NCI-H774 (cell line): Measurements from ENCODE around the gene KIFBP.
"Not testable (repeated sequence)": the region's sequence is repeated elsewhere in the genome, so short reads cannot be mapped to it uniquely, and the experiment has no call there.

Experiments used
- DNase-seq: peaks from one replicate; lab custom pipeline; 2025; lab: John Stamatoyannopoulos, UW

The KIFBP gene

DNA sequence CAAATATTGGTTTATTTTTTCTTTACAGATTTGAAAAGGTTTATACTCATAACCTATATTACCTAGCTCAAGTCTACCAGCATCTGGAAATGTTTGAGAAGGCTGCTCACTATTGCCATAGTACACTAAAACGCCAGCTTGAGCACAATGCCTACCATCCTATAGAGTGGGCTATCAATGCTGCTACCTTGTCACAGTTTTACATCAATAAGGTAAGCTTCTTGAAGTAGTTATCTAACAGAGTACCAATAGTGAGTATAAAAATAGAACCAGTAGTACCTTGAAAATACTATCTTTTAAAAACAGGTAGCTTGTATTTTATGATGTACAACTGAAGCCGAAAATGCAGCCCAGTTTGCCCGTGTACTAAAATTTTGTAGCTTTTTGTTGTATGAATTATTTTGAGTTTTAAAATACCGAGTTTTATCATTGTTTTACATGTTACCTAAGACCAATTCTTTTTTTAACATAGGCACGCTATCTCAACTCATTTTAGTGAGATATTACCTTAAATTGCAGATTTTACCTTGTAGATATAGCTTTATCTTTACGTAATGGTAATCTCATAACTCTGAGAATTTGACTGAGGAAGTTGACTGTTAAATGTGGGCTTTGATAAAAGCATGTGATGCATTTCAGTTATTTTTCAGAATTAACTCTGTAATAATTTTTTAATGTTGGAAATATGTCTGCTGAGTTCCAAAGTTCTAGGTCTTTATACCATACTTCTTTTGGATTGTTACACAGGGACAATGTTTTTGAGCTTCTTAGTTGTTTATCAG lies 17.3 kb downstream of the KIFBP start:
- no peak for DNase-seq

DNA sequence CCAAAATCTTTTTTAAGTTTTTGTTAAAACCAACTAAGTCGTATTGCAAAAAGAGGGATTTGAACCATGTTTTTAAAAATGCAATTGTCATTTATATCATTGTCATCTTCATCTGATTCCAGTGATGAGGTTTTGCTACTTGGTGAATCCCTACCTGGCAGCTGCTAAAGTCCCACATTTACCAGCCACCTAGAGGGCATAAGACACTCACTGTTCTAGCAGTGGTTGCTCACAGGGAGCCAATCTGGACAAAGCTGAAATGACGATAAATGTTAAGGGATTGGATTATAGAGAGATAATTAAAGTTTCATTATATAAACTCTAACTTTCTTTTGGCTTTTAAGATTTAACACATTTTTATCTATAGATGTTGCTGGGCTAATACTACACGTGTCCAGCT lies 18.7 kb downstream of the KIFBP start:
- DNase-seq, result no peak

DNA sequence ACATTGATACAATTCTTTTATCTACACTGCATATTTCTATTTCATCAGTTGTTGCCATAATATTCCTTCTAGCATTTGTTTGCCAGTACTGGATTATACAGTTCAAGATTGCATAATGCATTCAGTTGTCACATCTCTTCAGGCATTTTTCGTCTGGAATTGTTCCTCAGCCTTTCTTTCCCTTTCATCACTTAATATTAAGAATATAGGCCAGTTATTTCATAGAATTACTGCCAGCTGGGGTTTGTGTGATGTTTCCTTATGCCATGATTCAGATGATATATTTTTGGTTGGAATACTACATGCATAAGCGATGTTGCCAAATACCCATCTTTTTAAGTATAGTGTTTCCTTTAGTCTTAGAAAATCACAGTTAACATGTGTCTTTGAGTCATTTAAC lies 20.8 kb downstream of the KIFBP start:
- no peak for DNase-seq

DNA sequence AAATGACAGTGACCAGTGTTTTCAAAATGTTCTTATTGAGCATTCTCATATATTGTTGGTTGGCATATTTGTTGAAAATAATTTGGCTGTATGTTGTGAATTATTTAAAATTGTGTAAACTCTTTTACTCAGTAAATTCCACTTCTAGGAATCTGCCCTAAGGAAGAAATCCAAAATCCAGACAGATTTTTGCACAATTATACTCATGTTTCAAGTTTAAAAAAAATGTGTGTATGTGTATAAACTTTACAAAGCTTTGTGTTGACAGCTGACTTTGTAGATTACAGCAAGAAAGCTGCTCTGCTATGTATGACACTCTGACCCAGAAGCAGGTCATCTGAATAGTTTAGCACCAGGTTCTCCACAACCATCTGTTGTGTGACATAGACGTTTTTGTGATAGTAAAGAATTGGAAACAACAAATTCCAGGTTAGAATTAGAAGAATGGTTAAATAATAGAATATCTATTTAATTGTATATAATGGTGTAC lies 21.6 kb downstream of the KIFBP start:
- DNase-seq, result no peak

DNA sequence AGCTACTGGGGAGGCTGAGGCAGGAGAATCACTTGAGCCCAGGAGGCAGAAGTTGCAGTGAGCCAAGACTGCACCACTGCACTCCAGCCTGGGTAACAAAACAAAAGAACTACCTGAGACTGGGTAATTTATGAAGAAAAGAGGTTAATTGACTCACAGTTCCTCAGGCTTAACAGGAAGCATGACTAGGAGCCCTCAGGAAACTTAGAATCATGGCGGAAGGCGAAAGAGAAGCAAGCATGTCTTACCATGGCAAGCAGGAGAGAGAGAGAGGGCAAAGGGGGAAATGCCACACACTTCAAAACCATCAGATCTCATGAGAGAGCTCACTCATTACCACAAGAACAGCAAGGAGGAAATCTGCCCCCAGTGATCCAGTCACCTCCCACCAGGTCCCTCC lies 24.2 kb downstream of the KIFBP start:
- not testable (repeated sequence) for DNase-seq

DNA sequence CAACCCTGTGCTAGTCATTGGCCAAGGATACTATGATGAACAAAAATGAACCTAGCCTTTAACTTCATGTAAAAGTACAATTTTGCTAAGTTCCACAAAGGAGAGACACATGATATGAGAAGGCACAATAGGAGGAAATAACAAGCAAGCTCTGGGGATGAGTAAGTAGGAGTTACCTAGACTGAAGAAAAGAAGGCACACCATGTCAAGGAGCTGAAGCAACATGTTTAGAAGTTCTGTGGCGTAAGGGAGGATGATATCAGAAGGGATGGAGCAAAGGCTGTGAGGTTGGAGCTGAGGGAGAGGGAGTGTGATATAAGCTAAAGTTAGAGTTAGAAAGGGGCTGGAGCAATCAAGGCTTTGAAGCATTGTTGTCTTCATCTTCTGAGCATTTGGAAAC lies 25.6 kb downstream of the KIFBP start:
- no peak for DNase-seq

DNA sequence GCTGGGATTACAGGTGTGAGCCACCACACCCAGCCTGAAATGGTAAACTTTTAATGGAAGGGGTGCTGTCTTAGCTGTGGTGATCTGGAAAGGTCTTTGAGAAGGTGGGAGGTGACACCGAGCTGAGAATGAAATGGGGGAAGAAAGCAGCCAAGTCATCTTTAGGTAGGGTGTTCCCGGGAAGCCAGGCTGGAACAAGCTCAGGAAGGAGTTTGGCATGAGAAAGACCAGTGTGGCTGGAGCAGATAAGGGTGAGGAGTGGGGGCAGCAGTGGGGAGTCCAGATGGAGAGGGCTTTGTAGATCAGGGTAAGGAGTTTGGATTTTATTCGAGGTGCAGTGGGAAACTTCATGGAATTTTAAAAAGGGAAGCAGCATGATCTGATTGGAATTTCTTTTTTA lies 30.0 kb downstream of the KIFBP start:
- DNase-seq, result no peak

DNA sequence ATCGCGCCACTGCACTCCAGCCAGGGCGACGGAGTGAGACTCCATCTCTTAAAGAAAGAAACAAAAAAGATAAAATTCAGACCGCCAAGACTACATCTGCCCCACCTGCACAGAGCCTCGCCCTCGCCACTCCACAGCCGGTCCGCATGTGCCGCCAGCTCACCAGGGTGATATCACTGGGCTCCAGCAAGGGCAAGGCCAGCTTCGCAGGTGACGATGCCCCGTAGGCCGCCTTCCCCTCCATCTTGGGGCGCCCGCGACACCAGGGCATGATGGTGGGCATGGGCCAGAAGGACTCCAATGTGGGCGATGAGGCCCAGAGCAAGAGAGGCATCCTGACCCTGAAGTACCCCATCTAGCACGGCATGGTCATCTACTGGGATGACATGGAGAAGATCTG lies 34.0 kb downstream of the KIFBP start:
- no peak for DNase-seq

DNA sequence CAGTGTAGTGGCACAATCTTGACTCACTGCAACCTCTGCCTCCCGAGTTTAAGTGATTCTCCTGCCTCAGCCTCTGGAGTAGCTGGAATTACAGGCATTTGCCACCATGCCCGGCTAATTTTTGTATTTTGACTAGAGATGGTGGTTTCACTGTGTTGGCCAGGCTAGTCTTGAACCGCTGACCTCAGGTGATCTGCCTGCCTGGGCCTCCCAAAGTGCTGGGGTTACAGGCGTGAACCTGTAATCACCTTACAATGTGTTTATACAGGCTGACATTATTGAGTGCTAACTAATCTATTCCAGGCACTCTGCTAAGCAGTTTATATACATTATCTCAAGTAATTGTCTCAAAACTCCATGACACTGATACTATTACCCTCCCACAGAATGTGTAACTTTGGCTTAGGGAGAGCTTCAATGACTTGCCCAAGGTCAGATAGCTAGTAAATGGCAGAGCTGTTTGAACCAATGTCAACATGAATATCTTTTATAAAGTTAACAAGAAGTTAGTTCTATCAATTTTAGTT lies 36.8 kb downstream of the KIFBP start:
- no peak for DNase-seq

DNA sequence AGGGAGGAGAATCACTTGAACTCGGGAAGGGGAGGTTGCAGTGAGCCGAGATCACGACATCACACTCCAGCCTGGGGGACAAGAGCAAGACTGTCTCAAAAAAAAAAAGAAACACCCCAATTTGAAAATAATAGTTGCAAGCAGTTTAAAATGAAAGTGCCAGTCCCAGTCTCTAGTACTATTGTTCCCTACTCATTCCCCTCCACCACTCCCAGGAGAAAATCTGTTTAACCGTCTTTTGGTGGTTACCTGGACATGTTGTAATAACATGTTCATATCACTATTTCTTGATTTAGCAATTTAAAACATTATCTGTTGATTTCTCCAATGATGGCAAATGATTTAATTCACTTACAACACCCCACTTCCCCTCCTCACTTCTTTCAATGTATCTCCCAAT lies 44.7 kb downstream of the KIFBP start:
- no peak for DNase-seq

DNA sequence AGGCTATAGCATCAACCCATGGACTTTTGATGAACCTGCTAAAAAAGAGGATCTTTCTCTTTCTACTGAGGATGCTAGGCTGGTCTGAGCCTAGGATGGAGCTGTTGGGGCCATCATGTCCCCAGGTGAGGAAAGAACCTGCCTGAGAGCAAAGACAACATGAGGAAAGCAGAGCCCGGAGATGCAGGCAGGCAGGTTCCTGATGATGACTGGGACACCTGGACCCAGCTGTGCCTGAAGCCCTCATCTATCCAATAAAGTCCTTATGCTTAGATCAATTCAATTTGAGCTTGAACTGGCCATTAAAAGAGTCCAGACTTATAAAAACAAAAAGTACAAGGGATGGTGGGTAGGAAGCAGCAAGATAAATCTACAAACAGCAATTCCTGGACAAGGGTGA lies 48.9 kb downstream of the KIFBP start:
- no peak for DNase-seq

DNA sequence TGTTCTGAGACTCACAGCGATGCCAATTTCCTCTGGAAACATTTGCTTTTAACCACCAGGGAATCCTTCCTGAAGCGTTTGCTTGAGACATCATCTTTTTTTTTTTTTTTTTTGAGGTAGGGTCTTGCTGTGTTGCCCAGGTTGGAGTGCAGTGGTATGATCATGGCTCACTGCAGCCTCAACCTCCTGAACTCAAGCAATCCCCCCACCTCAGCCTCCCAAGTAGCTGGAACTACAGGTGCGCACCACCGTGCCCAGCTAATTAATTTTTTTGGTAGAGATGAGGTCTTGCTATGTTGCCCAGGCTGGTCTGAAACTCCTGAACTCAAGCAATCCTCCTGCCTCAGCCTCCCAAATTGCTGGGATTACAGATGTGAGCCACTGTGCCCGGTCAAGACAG lies 52.3 kb downstream of the KIFBP start:
- DNase-seq, result not testable (repeated sequence)

DNA sequence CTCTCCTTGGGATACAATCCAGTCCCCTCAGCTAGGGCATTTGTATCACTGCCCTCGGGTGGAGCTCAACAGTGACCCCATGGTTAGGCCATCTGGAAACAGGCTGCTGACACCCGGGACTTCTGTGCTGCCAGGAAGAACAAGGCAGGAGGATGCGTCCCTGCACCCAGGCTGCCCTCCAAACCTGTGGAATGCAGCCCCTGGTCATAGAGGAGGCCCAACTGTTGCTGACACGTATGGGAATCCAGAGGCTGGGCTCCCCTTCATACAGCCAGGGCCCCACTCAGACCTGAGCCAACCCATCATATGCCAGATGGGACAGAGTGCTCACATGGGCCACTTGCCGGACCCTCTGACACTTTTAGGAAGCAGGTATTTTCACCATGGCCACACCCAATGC lies 53.8 kb downstream of the KIFBP start:
- no peak for DNase-seq

DNA sequence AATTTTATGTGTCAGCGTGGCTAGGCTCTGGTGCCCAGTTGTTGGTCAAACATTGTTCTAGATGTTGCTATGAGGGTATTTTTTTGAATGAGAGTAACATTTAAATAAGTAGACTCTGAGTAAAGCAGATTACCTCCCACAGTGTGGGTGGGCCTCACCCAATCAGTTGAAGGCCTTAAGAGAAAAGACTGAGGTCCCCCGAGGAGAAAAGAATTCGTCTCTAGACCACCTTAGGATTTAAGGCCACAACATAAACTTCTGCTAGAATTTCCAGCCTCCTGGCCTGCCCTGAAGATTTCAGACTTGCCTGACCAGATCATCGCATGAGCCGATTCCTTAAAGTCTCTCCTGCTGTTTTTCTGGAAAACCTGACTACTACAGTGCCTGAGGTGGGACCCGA lies 54.2 kb downstream of the KIFBP start:
- no peak for DNase-seq

DNA sequence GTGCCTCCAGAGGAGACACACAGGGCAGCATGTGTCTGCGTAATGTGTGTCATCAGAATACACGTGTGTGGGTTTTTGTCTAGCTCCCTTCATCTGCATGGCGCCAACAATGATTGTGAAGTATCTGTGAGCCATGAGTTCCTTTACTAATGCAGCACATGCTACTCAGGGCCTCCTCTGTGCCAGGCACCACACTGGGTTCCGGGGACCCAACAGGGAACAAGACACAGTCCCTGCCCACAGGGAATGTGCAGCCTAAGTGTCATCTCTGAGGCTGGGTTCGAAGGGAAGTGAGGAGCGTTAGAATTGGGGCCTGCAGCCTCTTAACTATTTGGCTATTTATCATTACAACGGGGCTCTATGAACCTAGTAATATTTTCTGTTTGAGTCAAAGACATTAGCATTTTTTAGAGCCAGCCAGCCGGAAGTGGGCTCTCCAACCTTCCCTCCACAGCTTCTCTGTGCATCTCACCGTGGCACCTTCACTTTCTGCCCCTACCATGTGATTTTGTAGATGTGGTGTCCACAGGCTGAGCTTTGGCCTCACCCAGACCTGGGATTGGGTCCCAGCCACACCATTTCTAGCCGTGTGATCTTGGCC lies 55.4 kb downstream of the KIFBP start:
- DNase-seq, result no peak

DNA sequence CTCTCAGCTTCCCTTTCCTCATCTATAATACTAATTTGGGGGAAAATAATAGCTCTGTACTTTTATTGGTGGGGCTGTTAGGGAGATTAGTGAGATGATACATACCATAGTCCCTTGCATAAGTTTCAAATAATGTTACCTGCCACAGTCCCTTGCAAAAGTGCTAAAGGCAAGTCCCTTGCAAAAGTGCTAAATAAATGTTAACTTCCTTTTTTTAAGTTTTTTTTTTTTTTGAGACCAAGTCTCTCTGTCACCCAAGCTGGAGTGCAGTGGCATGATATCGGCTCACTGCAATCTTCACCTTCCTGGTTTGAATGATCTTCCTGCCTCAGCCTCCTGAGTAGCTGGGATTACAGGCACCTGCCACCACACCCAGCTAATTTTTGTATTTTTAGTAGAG lies 55.9 kb downstream of the KIFBP start:
- no peak for DNase-seq

DNA sequence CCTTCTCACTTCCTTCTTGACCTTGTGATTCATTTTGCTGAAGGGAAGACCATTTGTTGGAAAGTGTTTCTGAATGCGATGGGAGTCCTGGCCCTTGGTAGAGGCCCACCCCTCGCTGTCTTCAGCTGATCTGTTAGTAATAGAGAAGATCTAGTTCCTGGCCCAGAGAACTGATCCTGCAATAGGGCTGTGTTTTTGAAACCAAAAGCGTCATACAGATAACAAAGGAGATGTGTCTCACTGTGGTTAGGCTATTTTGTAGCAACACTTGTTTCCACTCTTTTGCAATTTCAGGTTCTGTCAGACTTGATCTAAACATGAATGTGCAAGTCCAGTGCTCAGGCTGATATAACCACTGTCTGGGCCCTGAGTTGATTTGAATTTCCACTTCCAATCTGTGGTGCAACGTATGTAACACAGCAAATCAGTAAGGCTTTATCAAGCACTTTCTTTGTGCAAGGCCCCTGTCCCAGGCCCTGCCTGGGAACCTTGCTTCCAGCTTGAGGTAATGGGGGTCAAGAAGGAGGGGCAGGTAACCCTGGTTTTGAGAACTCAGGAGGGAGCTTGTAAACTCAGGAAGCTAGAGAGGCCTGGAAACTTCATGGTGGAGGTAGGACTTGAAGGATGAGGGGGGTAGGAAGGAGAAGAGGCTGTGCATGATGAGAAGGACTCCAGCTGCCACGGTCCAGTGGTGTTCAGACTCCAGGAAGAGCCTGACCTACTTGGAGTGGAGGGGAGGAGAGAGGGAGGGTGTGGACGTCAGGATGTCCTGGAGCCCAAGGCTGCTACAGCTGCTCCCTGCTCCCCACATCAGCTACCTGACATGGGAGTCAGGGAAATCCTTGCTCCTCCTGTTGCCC lies 57.1 kb downstream of the KIFBP start:
- DNase-seq, result no peak

DNA sequence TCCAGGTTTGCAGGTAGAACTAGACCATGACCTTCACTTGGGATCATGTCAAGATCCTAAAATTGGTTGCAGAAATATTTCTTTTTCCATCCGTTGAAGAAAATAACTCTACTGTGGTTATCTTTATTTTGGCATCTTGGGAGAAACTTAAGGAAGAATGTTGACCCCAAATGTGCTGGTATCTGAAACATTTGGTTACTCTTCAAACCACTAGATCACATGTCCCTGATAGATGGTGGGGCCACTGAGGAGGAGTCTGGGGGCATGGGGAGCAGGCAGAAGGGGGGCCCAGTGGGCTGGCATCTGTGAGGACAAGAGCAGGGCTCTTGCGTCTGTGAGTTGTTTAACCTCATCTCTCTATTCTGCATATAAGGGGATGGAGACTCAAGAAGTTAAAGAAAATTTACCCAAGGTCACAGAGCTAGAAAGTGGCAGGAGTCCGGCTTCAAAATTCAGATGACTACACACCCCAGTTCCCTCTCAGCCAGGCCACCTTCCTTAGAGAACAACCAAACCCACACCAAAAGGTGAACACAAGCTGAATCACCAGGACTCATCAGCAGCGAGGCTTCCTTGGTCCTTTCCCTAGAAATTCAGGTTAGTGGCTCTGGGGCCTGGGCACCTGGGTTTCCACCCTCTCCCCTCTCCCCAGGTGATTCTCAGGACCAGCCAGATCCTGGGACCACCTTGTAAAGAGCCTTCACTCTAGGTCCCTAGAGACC lies 58.7 kb downstream of the KIFBP start:
- DNase-seq, result no peak

DNA sequence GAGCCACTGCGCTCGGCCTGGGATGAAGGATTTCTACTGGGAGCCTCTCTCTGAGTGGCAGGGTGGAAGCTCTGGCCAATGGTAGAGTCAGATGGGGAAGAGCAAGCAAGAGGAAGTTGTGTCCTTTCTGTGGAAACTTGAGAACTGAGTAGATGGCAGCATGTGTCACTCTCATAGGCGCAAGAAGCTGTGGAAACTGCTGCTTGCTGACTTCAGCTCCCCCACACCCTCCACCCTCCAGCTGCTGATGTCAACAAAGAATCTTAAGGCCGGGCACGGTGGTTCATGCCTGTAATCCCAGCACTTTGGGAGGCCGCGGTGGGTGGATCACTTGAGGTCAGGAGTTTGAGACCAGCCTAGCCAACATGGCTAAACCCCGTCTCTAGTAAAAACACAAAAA lies 59.5 kb downstream of the KIFBP start:
- no peak for DNase-seq

DNA sequence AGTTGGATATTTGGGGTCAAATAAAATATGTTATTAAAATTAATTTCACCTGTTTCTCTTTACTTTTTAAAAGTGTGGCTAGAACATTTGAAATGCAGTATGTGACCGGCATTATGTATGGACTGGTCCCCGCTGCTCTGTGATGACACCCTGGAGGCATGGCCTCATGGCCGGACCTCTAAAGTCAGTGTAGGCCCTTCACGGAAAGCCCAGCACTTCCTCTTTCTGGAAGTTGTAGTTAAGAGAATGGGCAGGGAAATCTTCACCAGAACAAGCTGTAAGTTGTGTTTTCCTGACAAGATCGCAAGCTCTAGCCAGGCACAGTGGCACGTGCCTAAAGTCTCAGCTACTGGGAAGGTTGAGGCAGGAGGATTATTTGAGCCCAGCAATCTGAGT lies 61.0 kb downstream of the KIFBP start:
- no peak for DNase-seq

DNA sequence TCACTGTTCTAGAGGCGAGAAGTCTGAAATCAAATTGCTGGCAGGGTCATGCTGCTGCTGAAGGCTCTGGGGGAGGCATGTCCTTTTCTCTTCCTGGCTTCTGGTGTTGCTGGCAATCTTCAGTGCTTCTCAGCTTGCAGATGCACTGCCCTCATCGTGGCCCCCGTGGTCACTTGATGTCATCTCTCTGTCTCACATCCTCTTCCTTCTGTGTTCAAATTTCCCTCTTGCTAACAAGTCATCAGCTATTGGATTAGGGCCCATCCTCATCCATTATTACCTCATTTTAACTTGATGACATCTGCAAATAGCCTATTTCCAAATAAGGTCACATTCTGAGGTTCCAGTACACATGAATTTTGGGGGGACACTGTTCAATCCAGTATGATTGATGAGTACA lies 62.7 kb downstream of the KIFBP start:
- no peak for DNase-seq
